GM12892 (cell line): ENCODE results near the gene CLIC5.

Experiments
- POLR2A ChIP-seq: IDR thresholded peaks from 2 replicates; pipeline ENCODE4 v1.6.1; 2011; ENCODE audit warnings: low read depth, low read length, control low read depth
- POLR2AphosphoS5 ChIP-seq: IDR thresholded peaks from 2 replicates; pipeline ENCODE4 v1.6.1; 2011; ENCODE audit warnings: low read depth, low read length, control low read depth
- TAF1 ChIP-seq: IDR thresholded peaks from 2 replicates; pipeline ENCODE4 v1.6.1; 2011; ENCODE audit warnings: low read depth, mild to moderate bottlenecking, control low read depth, low read length, borderline replicate concordance

- TF ChIP-seq POLR2A = no peak
- no peak for TF ChIP-seq TAF1
- TF ChIP-seq POLR2AphosphoS5 = no peak
Measured at GRCh38 chr6:46014046-46014445, 1.6 kb downstream of the CLIC5 start.
